ENCODE measurements around the gene SPATA9. TPM values are rescaled to one million over a fixed set of nuclear protein-coding genes. Genes with fewer than 3 reads are reported as not detected.

Gene SPATA9
- total and polyA plus RNA-seq, 9 of the 15 experiments (the other 6 are each of a cell fraction or from before 2014, with no cell fraction given): 0.16 to 5.5 (median 0.39) TPM; not detected in 3

DNA sequence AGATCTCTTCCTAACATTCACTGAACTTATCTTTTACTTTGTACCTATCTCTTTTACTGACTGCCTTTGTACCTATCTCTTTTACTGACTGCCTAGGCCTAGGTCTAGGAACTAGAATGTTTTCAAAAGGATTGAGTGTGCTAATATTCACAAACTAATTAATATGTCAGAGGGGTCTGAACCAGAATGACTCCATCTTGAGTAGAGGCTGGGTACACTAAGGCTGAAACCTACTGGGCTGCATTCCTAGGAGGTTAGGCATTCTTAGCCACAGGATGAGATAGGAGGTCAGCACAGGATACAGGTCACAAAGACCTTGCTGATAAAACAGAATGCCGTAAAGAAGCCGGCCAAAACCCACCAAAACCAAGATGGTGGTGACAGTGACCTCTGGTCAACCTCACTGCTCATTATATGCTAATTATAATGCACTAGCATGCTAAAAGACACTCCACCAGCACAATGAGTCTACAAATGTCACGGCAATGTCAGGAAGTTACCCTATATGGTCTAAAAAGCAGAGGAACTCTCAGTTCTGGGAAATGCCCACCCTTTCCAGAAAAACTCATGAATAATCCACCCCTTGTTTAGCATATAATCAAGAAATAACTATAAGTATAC lies 45.8 kb upstream of the SPATA9 start (continued):
- TF ChIP-seq, protein P1, sequence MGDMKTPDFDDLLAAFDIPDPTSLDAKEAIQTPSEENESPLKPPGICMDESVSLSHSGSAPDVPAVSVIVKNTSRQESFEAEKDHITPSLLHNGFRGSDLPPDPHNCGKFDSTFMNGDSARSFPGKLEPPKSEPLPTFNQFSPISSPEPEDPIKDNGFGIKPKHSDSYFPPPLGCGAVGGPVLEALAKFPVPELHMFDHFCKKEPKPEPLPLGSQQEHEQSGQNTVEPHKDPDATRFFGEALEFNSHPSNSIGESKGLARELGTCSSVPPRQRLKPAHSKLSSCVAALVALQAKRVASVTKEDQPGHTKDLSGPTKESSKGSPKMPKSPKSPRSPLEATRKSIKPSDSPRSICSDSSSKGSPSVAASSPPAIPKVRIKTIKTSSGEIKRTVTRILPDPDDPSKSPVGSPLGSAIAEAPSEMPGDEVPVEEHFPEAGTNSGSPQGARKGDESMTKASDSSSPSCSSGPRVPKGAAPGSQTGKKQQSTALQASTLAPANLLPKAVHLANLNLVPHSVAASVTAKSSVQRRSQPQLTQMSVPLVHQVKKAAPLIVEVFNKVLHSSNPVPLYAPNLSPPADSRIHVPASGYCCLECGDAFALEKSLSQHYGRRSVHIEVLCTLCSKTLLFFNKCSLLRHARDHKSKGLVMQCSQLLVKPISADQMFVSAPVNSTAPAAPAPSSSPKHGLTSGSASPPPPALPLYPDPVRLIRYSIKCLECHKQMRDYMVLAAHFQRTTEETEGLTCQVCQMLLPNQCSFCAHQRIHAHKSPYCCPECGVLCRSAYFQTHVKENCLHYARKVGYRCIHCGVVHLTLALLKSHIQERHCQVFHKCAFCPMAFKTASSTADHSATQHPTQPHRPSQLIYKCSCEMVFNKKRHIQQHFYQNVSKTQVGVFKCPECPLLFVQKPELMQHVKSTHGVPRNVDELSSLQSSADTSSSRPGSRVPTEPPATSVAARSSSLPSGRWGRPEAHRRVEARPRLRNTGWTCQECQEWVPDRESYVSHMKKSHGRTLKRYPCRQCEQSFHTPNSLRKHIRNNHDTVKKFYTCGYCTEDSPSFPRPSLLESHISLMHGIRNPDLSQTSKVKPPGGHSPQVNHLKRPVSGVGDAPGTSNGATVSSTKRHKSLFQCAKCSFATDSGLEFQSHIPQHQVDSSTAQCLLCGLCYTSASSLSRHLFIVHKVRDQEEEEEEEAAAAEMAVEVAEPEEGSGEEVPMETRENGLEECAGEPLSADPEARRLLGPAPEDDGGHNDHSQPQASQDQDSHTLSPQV (IDR thresholded peaks at IDR 0.05): peak; percentile 100
- peak; percentile 92 for TF ChIP-seq ZNF3 (CRISPR knock-in tag; IDR thresholded peaks at IDR 0.05)
- no peak for TF ChIP-seq SMAD2 (IDR thresholded peaks at IDR 0.05; ENCODE audit: low read depth, low read length)
- peak; percentile 27 for TF ChIP-seq FIP1L1 (IDR thresholded peaks at IDR 0.05; ENCODE audit: low read depth, low read length, poor library complexity, severe bottlenecking)
- no peak for TF ChIP-seq CREB1 (IDR thresholded peaks at IDR 0.05)
- TF ChIP-seq CREB1 (CRISPR knock-in tag; IDR thresholded peaks at IDR 0.05): no peak
- TF ChIP-seq NFIX (CRISPR knock-in tag; IDR thresholded peaks at IDR 0.05; ENCODE audit: low read depth): peak; percentile 85
- TF ChIP-seq ZZZ3 (IDR thresholded peaks at IDR 0.05): no peak
- TF ChIP-seq, protein P2, sequence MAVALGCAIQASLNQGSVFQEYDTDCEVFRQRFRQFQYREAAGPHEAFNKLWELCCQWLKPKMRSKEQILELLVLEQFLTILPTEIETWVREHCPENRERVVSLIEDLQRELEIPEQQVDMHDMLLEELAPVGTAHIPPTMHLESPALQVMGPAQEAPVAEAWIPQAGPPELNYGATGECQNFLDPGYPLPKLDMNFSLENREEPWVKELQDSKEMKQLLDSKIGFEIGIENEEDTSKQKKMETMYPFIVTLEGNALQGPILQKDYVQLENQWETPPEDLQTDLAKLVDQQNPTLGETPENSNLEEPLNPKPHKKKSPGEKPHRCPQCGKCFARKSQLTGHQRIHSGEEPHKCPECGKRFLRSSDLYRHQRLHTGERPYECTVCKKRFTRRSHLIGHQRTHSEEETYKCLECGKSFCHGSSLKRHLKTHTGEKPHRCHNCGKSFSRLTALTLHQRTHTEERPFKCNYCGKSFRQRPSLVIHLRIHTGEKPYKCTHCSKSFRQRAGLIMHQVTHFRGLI (CRISPR knock-in tag; IDR thresholded peaks at IDR 0.05): peak; percentile 99
- TF ChIP-seq, protein P3, sequence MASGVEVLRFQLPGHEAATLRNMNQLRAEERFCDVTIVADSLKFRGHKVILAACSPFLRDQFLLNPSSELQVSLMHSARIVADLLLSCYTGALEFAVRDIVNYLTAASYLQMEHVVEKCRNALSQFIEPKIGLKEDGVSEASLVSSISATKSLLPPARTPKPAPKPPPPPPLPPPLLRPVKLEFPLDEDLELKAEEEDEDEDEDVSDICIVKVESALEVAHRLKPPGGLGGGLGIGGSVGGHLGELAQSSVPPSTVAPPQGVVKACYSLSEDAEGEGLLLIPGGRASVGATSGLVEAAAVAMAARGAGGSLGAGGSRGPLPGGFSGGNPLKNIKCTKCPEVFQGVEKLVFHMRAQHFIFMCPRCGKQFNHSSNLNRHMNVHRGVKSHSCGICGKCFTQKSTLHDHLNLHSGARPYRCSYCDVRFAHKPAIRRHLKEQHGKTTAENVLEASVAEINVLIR (CRISPR knock-in tag; IDR thresholded peaks at IDR 0.05): peak; percentile 96
- TF ChIP-seq, protein P4, sequence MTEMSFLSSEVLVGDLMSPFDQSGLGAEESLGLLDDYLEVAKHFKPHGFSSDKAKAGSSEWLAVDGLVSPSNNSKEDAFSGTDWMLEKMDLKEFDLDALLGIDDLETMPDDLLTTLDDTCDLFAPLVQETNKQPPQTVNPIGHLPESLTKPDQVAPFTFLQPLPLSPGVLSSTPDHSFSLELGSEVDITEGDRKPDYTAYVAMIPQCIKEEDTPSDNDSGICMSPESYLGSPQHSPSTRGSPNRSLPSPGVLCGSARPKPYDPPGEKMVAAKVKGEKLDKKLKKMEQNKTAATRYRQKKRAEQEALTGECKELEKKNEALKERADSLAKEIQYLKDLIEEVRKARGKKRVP (CRISPR knock-in tag; IDR thresholded peaks at IDR 0.05): peak; percentile 98
- TF ChIP-seq MTA2 (IDR thresholded peaks at IDR 0.05; ENCODE audit: low read depth): peak; percentile 48; the same call in 1 of the 2 replicates
- TF ChIP-seq ZNF589 (CRISPR knock-in tag; IDR thresholded peaks at IDR 0.05; ENCODE audit: low read depth): peak; percentile 100
- TF ChIP-seq MEIS2 (IDR thresholded peaks at IDR 0.05; ENCODE audit: partially characterized antibody): peak; percentile 75
- TF ChIP-seq SREBF2 (CRISPR knock-in tag; IDR thresholded peaks at IDR 0.05): no peak
- TF ChIP-seq SRF (CRISPR knock-in tag; IDR thresholded peaks at IDR 0.05): peak; percentile 96 to 100
- TF ChIP-seq, protein P5, sequence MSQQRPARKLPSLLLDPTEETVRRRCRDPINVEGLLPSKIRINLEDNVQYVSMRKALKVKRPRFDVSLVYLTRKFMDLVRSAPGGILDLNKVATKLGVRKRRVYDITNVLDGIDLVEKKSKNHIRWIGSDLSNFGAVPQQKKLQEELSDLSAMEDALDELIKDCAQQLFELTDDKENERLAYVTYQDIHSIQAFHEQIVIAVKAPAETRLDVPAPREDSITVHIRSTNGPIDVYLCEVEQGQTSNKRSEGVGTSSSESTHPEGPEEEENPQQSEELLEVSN (IDR thresholded peaks at IDR 0.05; ENCODE audit: borderline replicate concordance in 1 of 2, extremely low read depth in 1 of 2, insufficient read depth in 1 of 2, insufficient read length in 1 of 2, low read depth in 1 of 2, low read length in 1 of 2, poor library complexity in 1 of 2, severe bottlenecking in 1 of 2): no peak
- TF ChIP-seq NEUROD1 (IDR thresholded peaks at IDR 0.05; ENCODE audit: borderline replicate concordance, low read depth, low read length, partially characterized antibody): peak; percentile 30
